SK-N-MC (cell line): Measurements from ENCODE around the gene PRR20G.
"Not testable (repeated sequence)": the region's sequence is repeated elsewhere in the genome, so short reads cannot be mapped to it uniquely, and the experiment has no call there.

ENCODE experiments used
- EZH2 ChIP-seq: fragments of 200-600 bp; sonication (generic); IDR thresholded peaks from one replicate; pipeline ENCODE4 v1.6.1; 2017; ENCODE audit warnings: antibody characterized with exemption
- FOXP2 ChIP-seq: optimal IDR thresholded peaks from 2 replicates; pipeline ENCODE3; 2011; ENCODE audit warnings: mild to moderate bottlenecking, moderate library complexity; ENCODE audit not compliant: insufficient read depth; ENCODE audit errors: extremely low read length, control extremely low read depth
- POLR2AphosphoS5 ChIP-seq: IDR thresholded peaks from 2 replicates; pipeline ENCODE4 v1.6.1; 2012; ENCODE audit warnings: mild to moderate bottlenecking, low read depth, low read length, borderline replicate concordance

DNA sequence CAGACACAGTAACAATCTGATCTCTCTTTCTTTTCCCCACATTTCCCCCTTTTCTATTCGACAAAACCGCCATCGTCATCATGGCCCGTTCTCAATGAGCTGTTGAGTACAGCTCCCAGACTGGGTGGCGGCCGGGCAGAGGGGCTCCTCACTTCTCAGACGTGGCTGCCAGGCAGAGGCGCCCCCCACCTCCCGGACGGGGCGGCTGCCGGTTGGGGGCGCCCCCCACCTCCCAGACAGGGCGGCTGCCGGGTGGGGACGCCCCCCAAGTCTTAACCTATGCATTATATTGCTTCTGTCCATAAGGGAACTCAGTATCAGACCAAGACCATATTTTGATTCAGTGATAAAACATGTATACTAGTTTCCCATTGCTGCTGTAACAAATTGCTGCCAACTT is 5.8 kb upstream of the PRR20G start:
- not testable (repeated sequence) for TF ChIP-seq EZH2, POLR2AphosphoS5, FOXP2
